Measurements from ENCODE around the gene HBZ.

The HBZ gene

GRCh38 chr16:152141-153128 lies at the start of gene HBZ:
HBZ (plus strand) TSS chr16:152644; CDS start chr16:152910, 266 bp downstream.
- peaks cover 50% of the 10 kb centered on the region for H3K27me3 Mint-ChIP-seq
- ATAC-seq = no peak

GRCh38 chr16:104355-104754 lies 48.1 kb upstream of the HBZ start:
- peaks cover 25% of the 10 kb centered on the region for H3K36me3 Mint-ChIP-seq (ENCODE audit: low read depth)
- ATAC-seq = no peak
- no peaks in the 10 kb centered on the region for H3K27me3 Mint-ChIP-seq
- H3K4me1 Mint-ChIP-seq = no peaks in the 10 kb centered on the region
- DNase-seq = no peak
- no peaks in the 10 kb centered on the region for H3K9me3 Mint-ChIP-seq
- no peak overlapping the region for H3K27ac Mint-ChIP-seq
- no peak overlapping the region for H3K4me3 Mint-ChIP-seq

More at GRCh38 chr16:152141-153128, at the start of gene HBZ:
- Mint-ChIP-seq H3K27ac (no peak within 1 kb of the TSS), H3K36me3 (ENCODE audit: low read depth) (no peaks in the 10 kb centered on the region), H3K9me3 (no peaks in the 10 kb centered on the region), H3K4me1 (peaks cover 5% of the 10 kb centered on the region), H3K4me3 (no peak within 1 kb of the TSS)
- no peak for DNase-seq

GRCh38 chr16:104928-105327 lies 47.5 kb upstream of the HBZ start:
- Mint-ChIP-seq H3K4me1 (no peaks in the 10 kb centered on the region), H3K36me3 (ENCODE audit: low read depth) (peaks cover 28% of the 10 kb centered on the region), H3K9me3 (no peaks in the 10 kb centered on the region), H3K27me3 (no peaks in the 10 kb centered on the region), H3K4me3 (no peak overlapping the region), H3K27ac (no peak overlapping the region)
- ATAC-seq (no peak), DNase-seq (no peak)

- no peaks in the 10 kb centered on the region for H3K4me1 Mint-ChIP-seq
- no peaks in the 10 kb centered on the region for H3K9me3 Mint-ChIP-seq
- H3K4me3 Mint-ChIP-seq = no peak overlapping the region
- no peak for ATAC-seq
- DNase-seq = no peak
- H3K27me3 Mint-ChIP-seq = no peaks in the 10 kb centered on the region
- H3K36me3 Mint-ChIP-seq (ENCODE audit: low read depth) = peaks cover 27% of the 10 kb centered on the region
- no peak overlapping the region for H3K27ac Mint-ChIP-seq
Measured at GRCh38 chr16:105521-105920, 46.9 kb upstream of the HBZ start.

GRCh38 chr16:106623-107324 lies 45.7 kb upstream of the HBZ start:
- Mint-ChIP-seq H3K4me1 (no peaks in the 10 kb centered on the region), H3K27ac (no peak overlapping the region), H3K9me3 (no peaks in the 10 kb centered on the region), H3K27me3 (no peaks in the 10 kb centered on the region), H3K4me3 (no peak overlapping the region), H3K36me3 (ENCODE audit: low read depth) (peaks cover 28% of the 10 kb centered on the region)
- DNase-seq (peak; percentile 48), ATAC-seq (peak; percentile 59)

GRCh38 chr16:112153-112840 lies 40.1 kb upstream of the HBZ start:
- ATAC-seq = no peak
- H3K4me1 Mint-ChIP-seq = peaks cover 10% of the 10 kb centered on the region
- no peak overlapping the region for H3K4me3 Mint-ChIP-seq
- no peaks in the 10 kb centered on the region for H3K27me3 Mint-ChIP-seq
- no peak for DNase-seq
- no peak overlapping the region for H3K27ac Mint-ChIP-seq
- peaks cover 43% of the 10 kb centered on the region for H3K36me3 Mint-ChIP-seq (ENCODE audit: low read depth)
- no peaks in the 10 kb centered on the region for H3K9me3 Mint-ChIP-seq

- Mint-ChIP-seq H3K4me3 (no peak overlapping the region), H3K27ac (no peak overlapping the region), H3K9me3 (no peaks in the 10 kb centered on the region), H3K27me3 (no peaks in the 10 kb centered on the region), H3K4me1 (peaks cover 10% of the 10 kb centered on the region), H3K36me3 (ENCODE audit: low read depth) (peaks cover 32% of the 10 kb centered on the region)
- DNase-seq (no peak), ATAC-seq (no peak)
Measured at GRCh38 chr16:114327-114726, 38.1 kb upstream of the HBZ start.

GRCh38 chr16:116015-116414 lies 36.4 kb upstream of the HBZ start:
- Mint-ChIP-seq H3K9me3 (no peaks in the 10 kb centered on the region), H3K4me3 (no peak overlapping the region), H3K27ac (no peak overlapping the region), H3K27me3 (no peaks in the 10 kb centered on the region), H3K4me1 (peaks cover 10% of the 10 kb centered on the region), H3K36me3 (ENCODE audit: low read depth) (peaks cover 26% of the 10 kb centered on the region)
- DNase-seq = no peak
- ATAC-seq = no peak

- Mint-ChIP-seq H3K4me3 (no peak overlapping the region), H3K36me3 (ENCODE audit: low read depth) (peaks cover 19% of the 10 kb centered on the region), H3K27me3 (no peaks in the 10 kb centered on the region), H3K9me3 (no peaks in the 10 kb centered on the region), H3K4me1 (peaks cover 10% of the 10 kb centered on the region), H3K27ac (no peak overlapping the region)
- ATAC-seq = peak; percentile 74
- peak; percentile 74 for DNase-seq
Measured at GRCh38 chr16:117379-118365, 34.8 kb upstream of the HBZ start.

- ATAC-seq = no peak
- Mint-ChIP-seq H3K27ac (no peak overlapping the region), H3K4me1 (peaks cover 2% of the 10 kb centered on the region), H3K4me3 (no peak overlapping the region), H3K36me3 (ENCODE audit: low read depth) (peaks cover 20% of the 10 kb centered on the region), H3K27me3 (no peaks in the 10 kb centered on the region), H3K9me3 (no peaks in the 10 kb centered on the region)
- DNase-seq = no peak
Measured at GRCh38 chr16:118857-119256, 33.6 kb upstream of the HBZ start.

GRCh38 chr16:119295-119694 lies 33.1 kb upstream of the HBZ start:
- no peak overlapping the region for H3K4me3 Mint-ChIP-seq
- no peaks in the 10 kb centered on the region for H3K9me3 Mint-ChIP-seq
- no peak for DNase-seq
- no peaks in the 10 kb centered on the region for H3K4me1 Mint-ChIP-seq
- H3K36me3 Mint-ChIP-seq (ENCODE audit: low read depth) = peaks cover 15% of the 10 kb centered on the region
- ATAC-seq = no peak
- no peak overlapping the region for H3K27ac Mint-ChIP-seq
- no peaks in the 10 kb centered on the region for H3K27me3 Mint-ChIP-seq

GRCh38 chr16:119835-120491 lies 32.5 kb upstream of the HBZ start:
- ATAC-seq (no peak), DNase-seq (no peak)
- H3K36me3 Mint-ChIP-seq (ENCODE audit: low read depth) = peaks cover 14% of the 10 kb centered on the region
- no peaks in the 10 kb centered on the region for H3K4me1 Mint-ChIP-seq
- no peak overlapping the region for H3K4me3 Mint-ChIP-seq
- H3K27me3 Mint-ChIP-seq = no peaks in the 10 kb centered on the region
- no peaks in the 10 kb centered on the region for H3K9me3 Mint-ChIP-seq
- H3K27ac Mint-ChIP-seq = no peak overlapping the region

GRCh38 chr16:120756-121155 lies 31.7 kb upstream of the HBZ start:
- peaks cover 16% of the 10 kb centered on the region for H3K36me3 Mint-ChIP-seq (ENCODE audit: low read depth)
- H3K4me1 Mint-ChIP-seq = no peaks in the 10 kb centered on the region
- ATAC-seq (no peak), DNase-seq (no peak)
- H3K4me3 Mint-ChIP-seq = no peak overlapping the region
- H3K27me3 Mint-ChIP-seq = no peaks in the 10 kb centered on the region
- no peak overlapping the region for H3K27ac Mint-ChIP-seq
- no peaks in the 10 kb centered on the region for H3K9me3 Mint-ChIP-seq

Data from activated naive CD8-positive, alpha-beta T cell treated with anti-CD3 and anti-CD28 coated beads, Interleukin-2, amount 50 U/mL, for 24 hours (primary cell).